HepG2 (cell line): ENCODE results near the gene C6orf62. TPM values are rescaled to one million over a fixed set of nuclear protein-coding genes. Genes with fewer than 3 reads are reported as not detected.

Source experiments
- MBD4 ChIP-seq: IDR thresholded peaks from 2 replicates; pipeline ENCODE4 v1.6.1; 2012; ENCODE audit warnings: low read length, inconsistent platforms, borderline replicate concordance
- NR2C2 ChIP-seq: sonication (generic); formaldehyde crosslinking; IDR thresholded peaks from 2 replicates; pipeline ENCODE4 v1.4.0; 2020; ENCODE audit warnings: missing genetic modification reagents, mild to moderate bottlenecking, moderate library complexity, borderline replicate concordance
- PAWR ChIP-seq: sonication (generic); formaldehyde crosslinking; IDR thresholded peaks from 2 replicates; pipeline ENCODE4 v1.4.0; 2020; ENCODE audit warnings: missing genetic modification reagents, mild to moderate bottlenecking, borderline replicate concordance
- TAF1 ChIP-seq: sonication (generic); formaldehyde crosslinking; IDR thresholded peaks from 2 replicates; pipeline ENCODE4 v1.4.0; 2020; ENCODE audit warnings: missing genetic modification reagents
- ZNF790 ChIP-seq: sonication (generic); formaldehyde crosslinking; IDR thresholded peaks from 2 replicates; pipeline ENCODE4 v1.8.0; 2022; ENCODE audit warnings: missing genetic modification reagents, mild to moderate bottlenecking, borderline replicate concordance
- polyA plus RNA-seq, 8 experiments: library from polyadenylated mRNA; depleted of rRNA in 3 of 8; stranded (reverse) in 7 of 8; unstranded in 1 of 8; fragments of >200 nt; fragmentation: Illumina TruSeq in 4 of 8; extraction: Trizol in 4 of 8; gene quantifications; 2 replicates each; pipeline versions ENCODE4 v1.2.1 to v1.2.3, GENCODE V29; 2011 to 2016; ENCODE audit warnings: low read depth in 4 of 8, missing spikeins in 1 of 8, mixed read lengths in 1 of 8; ENCODE audit not compliant: insufficient read depth in 1 of 8
- total RNA-seq, 5 experiments: library from RNA; depleted of rRNA; stranded (reverse); fragments of >200 nt; fragmentation: Illumina TruSeq; extraction: Trizol; gene quantifications; 2 replicates each; pipeline ENCODE4 v1.2.3, GENCODE V29; 2016; ENCODE audit warnings: low read depth in 1 of 5
- TF ChIP-seq, protein P1 (sequence below): sonication (generic); formaldehyde crosslinking; IDR thresholded peaks from 2 replicates; pipeline ENCODE4 v1.5.0; 2020; ENCODE audit warnings: mild to moderate bottlenecking, missing genetic modification reagents
- TF ChIP-seq, protein P2 (sequence below): sonication (generic); formaldehyde crosslinking; IDR thresholded peaks from 2 replicates; pipeline ENCODE4 v1.8.0; 2022; ENCODE audit warnings: mild to moderate bottlenecking, missing genetic modification reagents; ENCODE audit not compliant: insufficient replicate concordance
- TF ChIP-seq, protein P3 (sequence below): sonication (generic); formaldehyde crosslinking; IDR thresholded peaks from 2 replicates; pipeline ENCODE4 v1.9.0; 2021; ENCODE audit warnings: missing genetic modification reagents, mild to moderate bottlenecking, borderline replicate concordance
- TF ChIP-seq, protein P4 (sequence below): sonication (generic); formaldehyde crosslinking; conservative IDR thresholded peaks from 2 replicates; pipeline ENCODE4 v1.4.0; 2020; ENCODE audit warnings: missing genetic modification reagents
- TF ChIP-seq, protein P5 (sequence below): sonication (generic); formaldehyde crosslinking; conservative IDR thresholded peaks from 2 replicates; pipeline ENCODE4 v1.4.0; 2020; ENCODE audit warnings: missing genetic modification reagents

The C6orf62 gene
- total and polyA plus RNA-seq, 2 of the 13 experiments (the other 11 are each of a cell fraction or from before 2014, with no cell fraction given), result 54.8 to 90.4 TPM

DNA sequence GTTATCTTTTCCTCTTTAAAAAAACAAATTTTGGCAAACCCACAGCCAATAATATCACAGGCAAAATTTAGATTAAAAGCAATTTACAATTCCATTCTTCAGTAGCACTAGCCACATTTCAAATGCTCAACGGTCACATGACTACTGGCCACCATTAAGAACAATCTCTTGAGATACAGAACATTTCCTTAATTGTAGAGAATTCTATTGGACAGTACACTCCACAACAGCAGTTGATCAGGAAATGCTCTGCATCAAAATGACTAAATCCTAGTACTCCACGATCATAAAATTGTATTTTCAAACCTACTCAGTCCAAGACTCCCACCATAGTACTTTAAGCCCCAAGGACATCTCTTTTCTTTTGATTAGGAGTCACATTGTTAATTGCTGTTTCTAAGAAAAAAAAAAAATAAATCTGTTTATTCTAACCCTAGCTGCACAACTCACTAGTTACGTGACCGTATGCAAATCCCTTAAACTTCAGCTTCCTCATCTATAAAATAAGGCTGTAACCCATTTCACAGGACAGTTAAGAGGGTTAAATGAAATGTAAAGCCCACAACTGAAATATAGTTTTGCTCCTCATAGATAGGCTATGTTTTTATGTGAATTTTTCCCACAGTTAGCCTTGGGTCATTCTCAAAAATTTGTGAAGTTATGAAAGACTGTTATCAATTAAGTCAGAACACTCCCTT, 9.8 kb downstream of the C6orf62 start (continued):
- TF ChIP-seq, protein P1, sequence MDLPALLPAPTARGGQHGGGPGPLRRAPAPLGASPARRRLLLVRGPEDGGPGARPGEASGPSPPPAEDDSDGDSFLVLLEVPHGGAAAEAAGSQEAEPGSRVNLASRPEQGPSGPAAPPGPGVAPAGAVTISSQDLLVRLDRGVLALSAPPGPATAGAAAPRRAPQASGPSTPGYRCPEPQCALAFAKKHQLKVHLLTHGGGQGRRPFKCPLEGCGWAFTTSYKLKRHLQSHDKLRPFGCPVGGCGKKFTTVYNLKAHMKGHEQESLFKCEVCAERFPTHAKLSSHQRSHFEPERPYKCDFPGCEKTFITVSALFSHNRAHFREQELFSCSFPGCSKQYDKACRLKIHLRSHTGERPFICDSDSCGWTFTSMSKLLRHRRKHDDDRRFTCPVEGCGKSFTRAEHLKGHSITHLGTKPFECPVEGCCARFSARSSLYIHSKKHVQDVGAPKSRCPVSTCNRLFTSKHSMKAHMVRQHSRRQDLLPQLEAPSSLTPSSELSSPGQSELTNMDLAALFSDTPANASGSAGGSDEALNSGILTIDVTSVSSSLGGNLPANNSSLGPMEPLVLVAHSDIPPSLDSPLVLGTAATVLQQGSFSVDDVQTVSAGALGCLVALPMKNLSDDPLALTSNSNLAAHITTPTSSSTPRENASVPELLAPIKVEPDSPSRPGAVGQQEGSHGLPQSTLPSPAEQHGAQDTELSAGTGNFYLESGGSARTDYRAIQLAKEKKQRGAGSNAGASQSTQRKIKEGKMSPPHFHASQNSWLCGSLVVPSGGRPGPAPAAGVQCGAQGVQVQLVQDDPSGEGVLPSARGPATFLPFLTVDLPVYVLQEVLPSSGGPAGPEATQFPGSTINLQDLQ (CRISPR knock-in tag), result no peak
- TF ChIP-seq PAWR (CRISPR knock-in tag) (no peak), TAF1 (CRISPR knock-in tag) (no peak), ZNF790 (CRISPR knock-in tag) (no peak), MBD4 (0 out of 2 replicates have a peak, but pooled peaks have one; percentile 39), NR2C2 (CRISPR knock-in tag) (no peak)
- TF ChIP-seq, protein P2, sequence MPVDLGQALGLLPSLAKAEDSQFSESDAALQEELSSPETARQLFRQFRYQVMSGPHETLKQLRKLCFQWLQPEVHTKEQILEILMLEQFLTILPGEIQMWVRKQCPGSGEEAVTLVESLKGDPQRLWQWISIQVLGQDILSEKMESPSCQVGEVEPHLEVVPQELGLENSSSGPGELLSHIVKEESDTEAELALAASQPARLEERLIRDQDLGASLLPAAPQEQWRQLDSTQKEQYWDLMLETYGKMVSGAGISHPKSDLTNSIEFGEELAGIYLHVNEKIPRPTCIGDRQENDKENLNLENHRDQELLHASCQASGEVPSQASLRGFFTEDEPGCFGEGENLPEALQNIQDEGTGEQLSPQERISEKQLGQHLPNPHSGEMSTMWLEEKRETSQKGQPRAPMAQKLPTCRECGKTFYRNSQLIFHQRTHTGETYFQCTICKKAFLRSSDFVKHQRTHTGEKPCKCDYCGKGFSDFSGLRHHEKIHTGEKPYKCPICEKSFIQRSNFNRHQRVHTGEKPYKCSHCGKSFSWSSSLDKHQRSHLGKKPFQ (CRISPR knock-in tag), result no peak
- TF ChIP-seq, protein P3, sequence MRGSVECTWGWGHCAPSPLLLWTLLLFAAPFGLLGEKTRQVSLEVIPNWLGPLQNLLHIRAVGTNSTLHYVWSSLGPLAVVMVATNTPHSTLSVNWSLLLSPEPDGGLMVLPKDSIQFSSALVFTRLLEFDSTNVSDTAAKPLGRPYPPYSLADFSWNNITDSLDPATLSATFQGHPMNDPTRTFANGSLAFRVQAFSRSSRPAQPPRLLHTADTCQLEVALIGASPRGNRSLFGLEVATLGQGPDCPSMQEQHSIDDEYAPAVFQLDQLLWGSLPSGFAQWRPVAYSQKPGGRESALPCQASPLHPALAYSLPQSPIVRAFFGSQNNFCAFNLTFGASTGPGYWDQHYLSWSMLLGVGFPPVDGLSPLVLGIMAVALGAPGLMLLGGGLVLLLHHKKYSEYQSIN (CRISPR knock-in tag), result no peak
- TF ChIP-seq, protein P4, sequence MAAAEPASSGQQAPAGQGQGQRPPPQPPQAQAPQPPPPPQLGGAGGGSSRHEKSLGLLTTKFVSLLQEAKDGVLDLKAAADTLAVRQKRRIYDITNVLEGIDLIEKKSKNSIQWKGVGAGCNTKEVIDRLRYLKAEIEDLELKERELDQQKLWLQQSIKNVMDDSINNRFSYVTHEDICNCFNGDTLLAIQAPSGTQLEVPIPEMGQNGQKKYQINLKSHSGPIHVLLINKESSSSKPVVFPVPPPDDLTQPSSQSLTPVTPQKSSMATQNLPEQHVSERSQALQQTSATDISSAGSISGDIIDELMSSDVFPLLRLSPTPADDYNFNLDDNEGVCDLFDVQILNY (CRISPR knock-in tag), result no peak
- TF ChIP-seq, protein P5, sequence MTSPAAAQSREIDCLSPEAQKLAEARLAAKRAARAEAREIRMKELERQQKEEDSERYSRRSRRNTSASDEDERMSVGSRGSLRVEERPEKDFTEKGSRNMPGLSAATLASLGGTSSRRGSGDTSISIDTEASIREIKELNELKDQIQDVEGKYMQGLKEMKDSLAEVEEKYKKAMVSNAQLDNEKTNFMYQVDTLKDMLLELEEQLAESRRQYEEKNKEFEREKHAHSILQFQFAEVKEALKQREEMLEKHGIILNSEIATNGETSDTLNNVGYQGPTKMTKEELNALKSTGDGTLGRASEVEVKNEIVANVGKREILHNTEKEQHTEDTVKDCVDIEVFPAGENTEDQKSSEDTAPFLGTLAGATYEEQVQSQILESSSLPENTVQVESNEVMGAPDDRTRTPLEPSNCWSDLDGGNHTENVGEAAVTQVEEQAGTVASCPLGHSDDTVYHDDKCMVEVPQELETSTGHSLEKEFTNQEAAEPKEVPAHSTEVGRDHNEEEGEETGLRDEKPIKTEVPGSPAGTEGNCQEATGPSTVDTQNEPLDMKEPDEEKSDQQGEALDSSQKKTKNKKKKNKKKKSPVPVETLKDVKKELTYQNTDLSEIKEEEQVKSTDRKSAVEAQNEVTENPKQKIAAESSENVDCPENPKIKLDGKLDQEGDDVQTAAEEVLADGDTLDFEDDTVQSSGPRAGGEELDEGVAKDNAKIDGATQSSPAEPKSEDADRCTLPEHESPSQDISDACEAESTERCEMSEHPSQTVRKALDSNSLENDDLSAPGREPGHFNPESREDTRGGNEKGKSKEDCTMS (CRISPR knock-in tag), result no peak
